Neural cell (in vitro differentiated cells): ENCODE data around the gene EPB41.

Experiments
- EP300 ChIP-seq: fragments of 450-650 bp; conservative IDR thresholded peaks from 2 replicates; pipeline ENCODE4 v1.6.1; 2014; ENCODE audit warnings: antibody characterized with exemption, mild to moderate bottlenecking, moderate library complexity; ENCODE audit not compliant: poor library complexity, severe bottlenecking
- EZH2 ChIP-seq: fragments of 200-600, 300-800 bp; shearing (Covaris generic), sonication (generic); IDR thresholded peaks from 2 replicates; pipeline ENCODE4 v1.6.1; 2014; ENCODE audit warnings: antibody characterized with exemption, low read length, borderline replicate concordance, mild to moderate bottlenecking; ENCODE audit not compliant: insufficient read depth, poor library complexity, severe bottlenecking
- MXI1 ChIP-seq: fragments of 450-650 bp; conservative IDR thresholded peaks from 2 replicates; pipeline ENCODE4 v1.6.1; 2014; ENCODE audit warnings: antibody characterized with exemption, mild to moderate bottlenecking; ENCODE audit not compliant: poor library complexity, severe bottlenecking
- POLR2AphosphoS5 ChIP-seq: IDR thresholded peaks from 2 replicates; pipeline ENCODE4 v1.6.1; 2012
- RAD21 ChIP-seq: fragments of 450-650 bp; conservative IDR thresholded peaks from 2 replicates; pipeline ENCODE4 v1.6.1; 2014; ENCODE audit warnings: antibody characterized with exemption, mild to moderate bottlenecking, moderate library complexity
- REST ChIP-seq: IDR thresholded peaks from 2 replicates; pipeline ENCODE4 v1.6.1; 2012; ENCODE audit warnings: borderline replicate concordance
- SMC3 ChIP-seq: fragments of 450-650 bp; conservative IDR thresholded peaks from 2 replicates; pipeline ENCODE4 v1.6.1; 2014; ENCODE audit warnings: antibody characterized with exemption, mild to moderate bottlenecking, moderate library complexity; ENCODE audit not compliant: poor library complexity
- TAF1 ChIP-seq: IDR thresholded peaks from 2 replicates; pipeline ENCODE4 v1.6.1; 2012; ENCODE audit warnings: low read depth
- TF ChIP-seq, protein P1 (sequence below): fragments of 450-650 bp; IDR thresholded peaks from 2 replicates; pipeline ENCODE4 v1.5.1; 2014; ENCODE audit warnings: antibody characterized with exemption, mild to moderate bottlenecking, moderate library complexity; ENCODE audit not compliant: poor library complexity, severe bottlenecking

DNA sequence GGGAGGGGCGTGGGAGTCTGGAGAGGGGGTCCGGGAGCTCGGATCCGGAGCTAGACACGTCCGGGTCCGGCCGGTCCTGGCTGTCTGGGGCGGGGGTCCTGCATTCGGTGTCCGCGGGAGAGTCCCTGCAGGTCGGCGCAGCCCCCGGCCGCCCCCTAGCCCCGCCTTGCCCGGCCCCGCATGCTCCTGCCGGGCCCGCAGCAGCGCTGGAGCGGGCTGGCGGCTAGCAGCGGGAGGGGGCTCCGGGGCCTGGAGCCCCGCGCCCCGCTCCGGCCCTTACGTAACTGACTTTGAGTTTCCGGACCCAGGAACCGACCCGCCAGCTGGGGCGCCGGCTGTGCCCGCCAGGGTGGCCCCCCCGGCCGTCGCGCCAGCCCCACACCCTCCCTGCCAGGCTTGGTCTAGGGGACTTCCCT lies 26.9 kb upstream of the EPB41 start:
- TF ChIP-seq, protein P1, sequence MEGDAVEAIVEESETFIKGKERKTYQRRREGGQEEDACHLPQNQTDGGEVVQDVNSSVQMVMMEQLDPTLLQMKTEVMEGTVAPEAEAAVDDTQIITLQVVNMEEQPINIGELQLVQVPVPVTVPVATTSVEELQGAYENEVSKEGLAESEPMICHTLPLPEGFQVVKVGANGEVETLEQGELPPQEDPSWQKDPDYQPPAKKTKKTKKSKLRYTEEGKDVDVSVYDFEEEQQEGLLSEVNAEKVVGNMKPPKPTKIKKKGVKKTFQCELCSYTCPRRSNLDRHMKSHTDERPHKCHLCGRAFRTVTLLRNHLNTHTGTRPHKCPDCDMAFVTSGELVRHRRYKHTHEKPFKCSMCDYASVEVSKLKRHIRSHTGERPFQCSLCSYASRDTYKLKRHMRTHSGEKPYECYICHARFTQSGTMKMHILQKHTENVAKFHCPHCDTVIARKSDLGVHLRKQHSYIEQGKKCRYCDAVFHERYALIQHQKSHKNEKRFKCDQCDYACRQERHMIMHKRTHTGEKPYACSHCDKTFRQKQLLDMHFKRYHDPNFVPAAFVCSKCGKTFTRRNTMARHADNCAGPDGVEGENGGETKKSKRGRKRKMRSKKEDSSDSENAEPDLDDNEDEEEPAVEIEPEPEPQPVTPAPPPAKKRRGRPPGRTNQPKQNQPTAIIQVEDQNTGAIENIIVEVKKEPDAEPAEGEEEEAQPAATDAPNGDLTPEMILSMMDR: no peak
- no peak for TF ChIP-seq RAD21
- TF ChIP-seq MXI1: no peak
- no peak for TF ChIP-seq EP300
- no peak for TF ChIP-seq POLR2AphosphoS5
- TF ChIP-seq EZH2: no peak
- no peak for TF ChIP-seq REST
- TF ChIP-seq TAF1: no peak
- no peak for TF ChIP-seq SMC3
